Umbilical cord (tissue), 2 donors: Measurements from ENCODE around the gene TTC6. TPM values are rescaled to one million over a fixed set of nuclear protein-coding genes. Genes with fewer than 3 reads are reported as not detected.

Source experiments
- DNase-seq: peaks from one replicate; pipeline ENCODE4 v3.0.0-alpha.2; 2015; ENCODE audit warnings: low spot score
- total RNA-seq: library from RNA; depleted of rRNA; stranded (reverse); fragments of >200 nt; gene quantifications from one replicate; pipeline ENCODE4 v1.2.3, GENCODE V29; 2014; ENCODE audit warnings: low replicate concordance; ENCODE audit not compliant: insufficient read depth

The TTC6 gene
- total RNA-seq, 1 donor from 2014 or later = 0.96 TPM

DNA sequence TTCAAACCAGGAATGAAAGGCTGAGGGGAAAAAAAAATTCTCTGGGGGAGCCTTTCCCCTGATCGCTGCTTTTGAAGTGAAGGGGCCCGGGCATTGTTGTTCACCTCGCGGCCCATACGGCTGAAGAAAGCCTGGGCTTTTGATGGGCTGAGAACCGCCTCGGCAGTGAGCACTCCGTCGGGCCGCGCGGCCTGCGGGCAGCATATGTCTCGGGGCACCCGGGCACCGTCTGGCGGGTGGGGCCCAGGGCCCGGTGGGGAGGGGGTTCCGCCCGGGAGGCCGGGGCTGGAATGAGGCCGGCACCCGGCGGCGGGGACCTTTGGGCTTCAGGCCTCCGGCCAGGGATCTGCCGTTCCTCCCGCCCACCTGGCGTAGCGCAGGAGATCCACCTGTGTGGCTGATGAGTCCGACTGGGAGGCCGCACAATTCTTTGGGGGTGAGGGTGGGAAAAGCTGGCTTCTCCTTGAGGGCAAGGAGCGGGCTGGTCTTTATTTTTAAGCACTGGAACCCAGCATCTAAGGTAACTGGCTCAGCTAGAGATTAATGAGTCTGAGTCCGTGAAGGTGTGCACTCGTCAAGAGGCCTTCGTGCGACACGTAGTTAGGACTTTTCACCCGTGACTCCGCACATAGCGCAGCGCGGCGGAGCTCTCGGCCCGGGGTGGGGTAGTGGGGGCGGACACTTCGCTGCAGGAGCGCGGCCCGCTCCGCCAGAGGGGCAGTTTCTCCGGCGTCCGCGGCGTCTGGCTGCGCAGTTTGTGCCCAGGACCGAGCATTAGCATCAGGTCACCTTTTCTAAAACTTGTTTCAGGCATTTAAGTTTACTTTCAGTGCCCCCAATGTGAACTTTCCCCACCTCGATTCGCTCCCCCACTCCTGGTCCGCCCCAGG, 11.0 kb upstream of the TTC6 start:
- DNase-seq = no peak

DNA sequence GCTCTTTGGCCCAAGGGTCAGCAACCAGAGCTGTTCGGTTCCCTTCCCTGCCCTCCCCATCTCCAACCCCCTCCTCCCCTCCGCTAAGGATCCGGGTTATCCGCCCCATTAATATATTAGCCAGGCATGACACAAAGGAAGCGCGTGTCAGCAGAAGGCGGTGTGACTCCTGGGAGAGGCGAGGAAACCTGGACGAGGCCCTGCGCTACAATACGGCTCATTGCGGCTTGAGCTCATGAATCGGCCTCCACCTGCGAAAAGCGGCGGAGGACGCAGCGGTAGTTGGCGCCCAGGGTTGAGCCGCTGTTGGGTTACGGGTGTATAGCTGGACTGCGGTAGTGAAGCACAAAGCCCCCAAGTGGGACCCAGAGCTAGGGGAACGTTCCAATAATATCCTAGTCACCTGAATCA, 10.3 kb upstream of the TTC6 start:
- DNase-seq = no peak

DNA sequence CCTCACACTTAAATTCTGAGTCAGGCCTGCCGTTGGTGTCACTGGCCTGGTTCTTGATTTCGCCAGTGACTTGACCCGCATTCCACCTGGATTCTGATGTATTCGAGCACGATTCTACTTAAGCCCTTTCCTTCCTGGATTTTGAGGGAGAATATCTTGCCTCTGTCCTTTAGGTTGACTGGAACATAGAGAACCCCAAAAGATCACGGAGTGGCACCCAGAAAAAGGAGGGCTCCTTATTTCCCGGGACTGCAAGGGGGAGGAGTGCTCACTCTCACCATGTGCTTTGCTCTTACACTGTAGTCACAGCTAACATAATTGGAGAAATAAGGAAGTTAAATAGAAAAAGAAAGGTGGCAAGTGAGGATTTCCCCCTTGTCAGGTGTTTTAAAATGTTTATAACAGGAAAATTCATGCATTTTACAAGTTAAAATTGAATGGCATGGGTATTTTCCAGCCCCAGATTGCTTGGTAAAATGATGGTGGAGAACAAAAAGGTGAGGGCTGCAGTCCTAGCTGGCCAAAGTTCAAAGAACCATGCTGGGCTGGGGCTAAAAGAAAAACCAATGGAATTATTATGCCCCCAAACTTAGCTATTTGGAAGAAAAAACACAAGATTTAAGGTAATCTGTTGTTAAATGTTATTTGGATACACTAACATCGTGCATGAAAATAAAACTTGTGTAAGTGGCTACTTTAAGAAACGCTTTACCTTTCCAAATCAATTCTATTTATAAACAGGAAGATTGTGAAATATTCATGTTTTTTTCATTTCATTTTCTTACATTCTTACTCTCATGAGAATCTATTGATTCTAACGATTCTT, 9.2 kb upstream of the TTC6 start:
- DNase-seq = no peak

DNA sequence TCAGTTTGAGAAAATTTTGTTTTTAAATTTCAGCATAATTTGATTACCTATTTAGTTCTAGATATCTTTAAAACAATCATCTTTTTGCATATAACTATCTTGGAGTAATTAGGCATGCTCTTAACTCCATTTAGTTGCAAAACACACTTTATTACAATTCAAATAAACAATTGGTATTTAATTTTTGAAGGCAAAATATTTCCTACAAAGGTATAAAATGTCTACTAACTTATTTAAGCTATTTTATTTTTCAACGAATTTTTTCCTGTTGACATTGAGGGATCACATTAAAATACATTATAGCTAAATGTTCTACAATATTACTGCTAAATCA, 8.7 kb upstream of the TTC6 start:
- DNase-seq = no peak

DNA sequence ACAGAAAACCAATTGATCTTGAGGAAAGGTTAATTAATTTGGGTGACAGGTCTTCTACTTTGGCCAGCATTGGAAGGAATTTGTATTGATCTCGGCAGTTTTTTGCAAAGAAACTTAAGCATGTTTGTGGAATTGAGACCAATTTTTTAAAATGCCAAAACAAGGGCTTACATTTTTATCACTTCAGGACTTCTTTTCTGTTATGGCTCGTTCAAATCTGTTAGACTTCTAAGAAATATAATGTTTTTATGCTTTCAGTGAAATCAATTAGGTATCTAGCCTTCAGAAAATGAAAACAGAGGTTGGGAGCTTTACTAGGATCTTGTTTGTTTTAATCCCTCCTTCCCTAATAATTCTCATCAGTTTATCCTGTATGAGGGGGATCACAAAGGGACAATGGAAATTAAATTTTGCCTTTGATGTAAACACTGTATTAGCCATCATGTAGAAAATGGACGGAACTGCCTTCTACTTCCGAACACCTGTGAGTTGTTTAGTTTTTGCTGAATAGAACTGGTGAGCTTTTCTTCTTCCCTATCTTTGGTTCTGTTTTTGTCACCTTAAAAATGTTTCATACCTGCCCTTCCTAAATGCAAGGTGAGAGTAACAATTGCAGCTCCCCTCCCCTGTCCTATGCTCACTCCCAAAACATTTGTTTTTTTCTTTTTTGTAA, 8.2 kb upstream of the TTC6 start:
- DNase-seq = no peak

DNA sequence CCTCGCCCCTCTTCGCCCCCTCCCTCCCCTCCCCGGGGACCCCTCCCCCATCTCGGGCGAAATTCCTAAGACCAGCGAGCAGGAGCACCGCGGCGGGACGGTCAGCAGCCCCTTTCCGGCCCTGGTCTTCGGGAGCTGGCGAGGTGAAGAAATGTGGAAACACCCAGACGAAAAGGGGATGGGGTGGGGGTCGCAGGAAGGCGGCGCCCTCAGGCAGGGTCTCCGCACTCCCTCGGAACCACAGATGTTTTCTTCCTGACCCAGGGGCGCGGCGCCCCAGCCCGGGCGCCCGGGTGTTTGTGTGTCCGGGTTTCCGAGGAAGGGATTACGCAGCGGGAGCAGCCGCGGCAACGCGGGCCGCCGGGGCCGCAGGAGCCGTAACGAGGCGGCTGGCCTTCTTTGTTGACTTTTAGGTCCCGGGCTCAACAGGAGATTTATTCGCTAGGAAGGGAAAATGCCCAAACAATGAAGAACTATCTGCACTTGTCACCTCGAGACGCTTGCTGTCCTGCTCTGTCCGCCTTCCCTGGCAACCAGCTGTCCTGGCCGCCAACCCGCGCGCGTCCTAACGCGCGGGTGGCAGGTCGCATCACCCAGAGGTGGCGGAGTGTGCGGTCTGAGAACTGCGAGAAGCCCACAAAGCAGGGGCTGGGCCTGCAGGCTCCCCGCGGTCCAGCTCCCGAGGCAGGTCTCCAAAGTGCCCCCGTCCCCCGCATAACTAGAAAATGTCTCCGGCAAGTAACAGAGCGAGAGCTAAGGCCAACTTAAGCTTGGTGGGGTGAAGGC, 7.4 kb upstream of the TTC6 start:
- no peak for DNase-seq

DNA sequence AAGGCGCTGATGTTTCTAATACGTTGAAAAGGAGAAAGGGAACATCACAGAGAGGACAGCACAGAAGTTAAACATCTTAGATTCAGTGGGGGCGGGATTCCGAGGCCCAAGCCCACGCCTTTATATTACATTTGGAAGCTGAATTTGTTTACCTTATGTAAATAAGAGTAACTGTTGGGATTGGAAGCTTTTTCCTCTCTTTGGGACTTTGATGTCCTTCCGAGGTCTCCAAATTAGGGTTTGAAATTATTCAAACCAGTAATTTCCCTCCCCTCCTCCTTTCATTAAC, 6.8 kb upstream of the TTC6 start:
- DNase-seq = no peak

DNA sequence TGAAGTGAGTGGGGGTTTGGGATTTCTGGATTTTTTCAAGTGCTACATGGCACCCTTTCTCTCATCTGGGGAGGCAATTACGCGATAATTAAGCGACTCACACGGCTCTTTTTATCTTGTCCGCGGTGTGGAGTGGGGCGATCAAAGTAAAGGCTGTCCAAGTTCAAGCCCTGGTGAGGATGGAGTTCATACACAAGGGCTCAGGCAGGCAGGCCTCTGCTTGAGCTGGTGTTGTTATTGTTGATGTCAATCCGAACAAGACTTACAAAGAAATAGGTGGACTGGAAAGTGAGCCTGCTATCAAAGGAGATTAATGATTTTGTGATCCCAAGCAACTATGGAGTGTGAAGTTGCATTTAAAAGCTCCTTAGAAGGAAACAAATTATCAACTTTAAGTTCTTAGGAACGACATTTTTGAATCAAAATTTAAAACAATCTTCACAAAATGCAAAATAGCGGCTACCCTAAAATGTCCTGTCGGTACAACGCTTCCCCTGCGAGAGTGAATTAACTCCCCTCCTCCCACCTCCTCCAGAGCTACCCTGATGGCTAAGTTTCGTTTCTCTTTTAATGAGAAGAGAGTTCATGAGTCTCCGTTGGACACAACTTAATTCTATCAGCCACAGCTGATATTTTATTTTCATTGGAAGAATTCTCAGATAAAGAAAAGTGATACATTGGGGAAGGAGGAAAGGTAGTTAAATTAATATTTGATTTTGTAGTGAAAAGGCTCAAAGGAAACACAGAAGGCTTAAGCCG, 6.3 kb upstream of the TTC6 start:
- DNase-seq = no peak

DNA sequence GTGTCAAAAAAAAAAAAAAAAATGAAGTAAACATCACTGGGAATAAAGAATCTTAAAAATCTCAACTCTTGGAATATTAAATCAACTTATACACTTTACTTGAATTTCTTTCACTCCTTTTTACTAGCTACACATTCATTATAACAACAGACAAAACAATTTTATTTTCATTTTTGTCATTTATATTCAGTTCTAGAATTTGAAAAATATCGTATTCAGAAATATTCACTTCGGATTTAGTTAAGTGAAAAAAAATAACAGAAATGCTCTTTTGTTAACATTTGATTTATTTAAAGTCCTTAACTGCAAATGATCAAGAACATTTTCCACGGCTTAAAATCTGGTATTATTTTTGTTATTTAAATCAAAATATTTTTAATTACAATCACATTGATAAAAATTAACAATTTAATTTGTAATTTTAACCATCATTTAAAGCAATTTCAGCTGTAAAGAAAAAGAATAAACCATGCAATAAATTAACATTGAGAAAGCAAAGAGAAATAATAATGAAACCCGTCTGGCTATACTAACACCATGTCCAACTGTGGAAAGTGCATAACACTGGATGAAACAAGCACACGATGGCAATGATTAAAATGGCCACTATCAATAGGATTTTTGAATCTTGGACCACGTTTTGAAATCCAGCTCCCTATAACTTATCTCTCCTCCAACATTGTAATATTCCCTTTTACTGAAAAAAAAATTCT, 5.6 kb upstream of the TTC6 start:
- no peak for DNase-seq

DNA sequence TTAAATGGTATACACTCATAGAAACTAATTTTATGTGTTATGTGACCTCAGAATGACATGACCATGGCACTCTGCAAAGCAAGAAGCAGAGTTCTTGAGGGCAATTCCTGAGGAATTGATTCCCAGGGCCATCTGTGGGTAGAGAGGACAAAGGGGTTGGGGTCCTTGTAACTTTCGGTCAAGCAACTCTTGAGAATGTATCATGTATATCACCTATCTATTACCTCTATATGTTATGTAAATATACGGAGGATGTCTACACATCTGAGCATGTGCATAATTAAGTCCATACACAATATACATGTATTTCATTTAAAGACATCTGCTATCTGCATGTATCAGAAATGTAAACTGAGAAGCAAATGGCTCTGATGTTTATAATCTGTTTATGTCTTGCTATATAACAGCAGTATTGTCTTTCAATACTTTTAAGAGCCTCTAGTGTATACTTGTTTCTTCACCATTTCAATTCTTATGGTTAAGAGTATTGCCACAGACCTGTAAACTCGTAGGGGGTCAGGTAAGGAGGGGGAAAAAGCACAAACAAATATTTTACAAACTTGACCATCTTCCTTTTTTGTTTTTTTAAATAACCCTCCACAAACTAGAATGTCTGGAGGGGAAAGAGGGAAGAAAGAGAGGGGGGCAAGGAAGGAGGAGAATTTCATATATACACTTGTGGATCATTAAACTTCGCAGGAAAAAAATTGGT, 4.8 kb upstream of the TTC6 start:
- no peak for DNase-seq

DNA sequence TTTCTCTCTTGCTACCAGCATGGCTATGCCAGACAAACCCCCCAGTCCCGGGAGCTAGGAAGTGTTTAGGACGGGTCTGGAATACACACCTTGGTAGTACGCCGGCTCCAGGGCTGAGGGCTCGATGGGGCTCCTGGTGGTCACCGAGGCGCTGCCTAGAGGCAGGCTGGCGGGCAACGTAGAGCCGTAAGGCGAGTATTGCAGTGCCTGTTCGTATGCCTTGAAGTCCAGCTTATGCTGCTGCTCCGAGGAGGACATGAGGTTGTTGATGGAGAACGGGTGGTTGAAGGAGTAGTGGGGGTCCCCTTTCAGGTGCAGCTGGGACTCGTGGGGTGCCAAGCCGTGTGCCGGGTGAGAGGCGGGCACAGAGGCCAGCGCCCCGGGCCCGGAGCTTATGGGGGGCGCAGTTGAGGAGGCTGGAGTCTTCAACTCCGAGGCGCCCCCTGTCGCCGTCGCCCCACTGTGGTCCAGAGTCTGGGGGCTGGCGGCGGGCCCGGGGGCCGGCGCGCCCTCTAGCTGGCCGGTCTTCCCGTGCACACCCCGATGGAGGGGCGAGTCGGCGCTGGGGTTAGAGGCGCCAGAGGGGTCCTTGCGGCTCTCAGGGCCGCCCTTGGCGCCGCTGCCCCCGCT, 4.0 kb upstream of the TTC6 start:
- no peak for DNase-seq

DNA sequence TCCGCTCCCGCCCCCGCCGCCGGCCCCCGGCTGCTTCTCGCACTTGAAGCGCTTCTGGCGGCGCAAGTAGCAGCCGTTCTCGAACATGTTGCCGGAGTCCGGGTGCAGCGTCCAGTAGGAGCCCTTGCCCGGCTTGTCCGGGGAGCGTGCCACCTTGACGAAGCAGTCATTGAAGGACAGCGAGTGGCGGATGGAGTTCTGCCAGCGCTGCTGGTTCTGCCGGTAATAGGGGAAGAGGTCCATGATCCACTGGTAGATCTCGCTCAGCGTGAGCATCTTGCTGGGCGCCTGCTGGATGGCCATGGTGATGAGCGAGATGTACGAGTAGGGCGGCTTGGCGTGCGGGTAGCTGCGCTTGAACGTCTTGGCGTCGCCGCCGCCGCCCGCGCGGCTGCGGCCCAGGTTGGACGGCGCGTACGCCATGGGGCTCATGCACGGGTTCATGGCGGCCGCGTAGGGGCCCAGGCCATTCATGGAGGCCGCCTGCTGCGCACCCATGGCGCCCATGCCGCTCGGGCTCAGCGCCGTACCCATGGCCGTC, 3.4 kb upstream of the TTC6 start:
- DNase-seq = no peak

DNA sequence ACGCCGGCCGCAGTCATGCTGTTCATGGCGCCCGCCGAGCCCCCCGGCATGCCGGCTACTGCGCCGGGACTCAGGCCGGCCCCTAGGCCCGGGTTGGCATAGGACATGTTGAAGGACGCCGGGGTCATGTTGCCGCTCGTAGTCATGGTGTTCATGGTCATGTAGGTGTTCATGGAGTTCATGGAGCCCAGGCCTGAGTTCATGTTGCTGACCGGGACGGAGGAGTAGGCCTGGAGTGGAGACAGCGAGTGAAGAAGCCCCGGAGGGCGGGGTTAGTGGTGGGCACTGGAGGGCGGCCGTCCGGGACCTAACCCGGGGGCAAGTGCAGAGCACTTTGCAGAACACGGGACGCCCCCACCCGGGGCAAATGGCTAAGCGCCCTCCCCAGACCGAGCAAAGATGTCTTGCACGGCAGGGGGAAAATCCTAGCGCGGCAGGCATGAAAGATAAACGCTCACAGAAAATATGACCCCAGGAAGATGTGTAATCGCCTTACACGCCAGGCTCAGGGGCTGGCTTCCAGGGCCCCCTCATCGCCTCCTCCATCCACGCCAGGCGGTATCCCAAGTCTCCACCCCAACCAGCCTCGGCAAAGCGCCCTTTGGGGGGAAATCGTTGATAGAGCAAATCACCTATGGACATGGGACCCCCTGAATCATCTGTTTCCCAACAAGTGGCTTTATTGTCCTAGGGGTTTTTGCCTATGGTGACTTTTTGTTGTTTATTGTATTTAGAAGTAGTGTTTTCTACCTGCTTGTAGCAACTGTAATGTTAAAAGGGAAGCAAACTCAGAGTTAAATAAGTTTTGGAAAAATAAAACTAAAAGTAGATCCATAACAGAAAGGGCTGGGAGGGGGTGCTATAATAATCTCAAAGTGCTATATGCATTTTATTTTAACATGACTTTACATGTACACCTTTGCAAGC, 2.7 kb upstream of the TTC6 start:
- no peak for DNase-seq

DNA sequence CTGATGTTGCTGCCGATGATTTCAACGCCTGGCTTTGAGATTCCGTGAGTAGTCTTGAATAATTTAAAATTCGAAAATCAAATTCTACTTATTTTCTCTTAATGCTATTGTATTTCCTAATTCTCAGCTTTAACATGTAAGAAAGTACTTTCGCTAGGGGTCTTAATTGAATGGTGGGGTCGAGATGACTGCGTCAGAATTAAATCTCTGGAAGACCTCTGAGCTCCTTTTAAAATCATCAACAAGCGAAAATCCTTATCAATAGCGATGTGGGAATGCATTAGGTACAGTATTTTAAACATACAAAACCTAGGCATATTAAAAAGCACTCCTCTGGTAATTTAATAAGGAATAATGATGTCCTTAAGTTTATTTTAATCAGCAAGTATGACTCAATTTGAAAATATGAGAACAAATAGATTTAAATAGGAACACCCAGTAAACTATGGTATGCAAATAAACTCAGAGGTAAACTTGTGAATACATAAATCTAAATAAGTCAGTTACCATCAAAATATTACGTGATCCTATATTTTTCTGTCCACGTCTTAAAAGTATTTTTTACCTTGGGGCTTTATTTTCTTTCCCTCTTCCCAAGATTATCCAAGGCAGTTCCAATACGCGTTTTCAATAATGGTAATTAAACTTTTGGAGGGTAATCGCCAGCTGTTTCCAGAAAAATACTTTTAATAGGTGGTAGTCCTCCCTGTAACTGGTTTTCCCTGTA, 1.8 kb upstream of the TTC6 start:
- no peak for DNase-seq

DNA sequence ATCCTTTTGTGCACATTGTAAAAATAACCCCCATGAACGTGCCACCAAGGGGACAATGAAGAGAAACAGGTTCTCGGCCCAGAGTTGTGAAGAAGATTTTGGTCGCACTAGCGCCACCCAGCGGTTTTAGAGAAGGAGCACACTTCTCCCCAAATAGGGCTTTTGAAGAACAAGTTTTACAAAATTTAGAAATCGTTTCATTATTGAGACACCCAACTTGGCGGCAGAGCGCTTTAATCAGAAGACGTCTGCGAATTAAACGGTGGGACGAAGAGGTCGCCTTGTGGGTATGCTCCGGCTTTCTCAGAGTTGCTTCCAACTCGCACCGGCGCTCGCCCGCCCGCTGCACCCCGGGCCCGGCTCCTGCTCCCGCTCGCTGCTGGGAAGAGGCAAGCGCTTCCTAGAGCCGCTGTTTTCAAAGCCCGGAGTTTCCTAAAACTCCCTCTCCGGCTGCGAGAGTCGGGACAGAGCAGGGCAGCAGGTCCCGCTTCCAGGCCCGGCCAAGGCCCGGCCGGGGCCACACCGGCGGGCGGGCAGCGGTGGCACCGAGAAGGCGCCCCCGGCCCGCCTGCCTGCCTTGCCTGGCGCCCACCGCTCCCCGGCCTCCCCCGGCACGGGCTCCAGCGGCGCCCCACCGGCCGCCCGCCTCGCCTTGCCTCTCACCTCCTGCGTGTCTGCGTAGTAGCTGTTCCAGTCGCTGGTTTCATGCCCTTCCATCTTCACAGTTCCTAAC, 1.0 kb upstream of the TTC6 start:
- peak; percentile 75 for DNase-seq

DNA sequence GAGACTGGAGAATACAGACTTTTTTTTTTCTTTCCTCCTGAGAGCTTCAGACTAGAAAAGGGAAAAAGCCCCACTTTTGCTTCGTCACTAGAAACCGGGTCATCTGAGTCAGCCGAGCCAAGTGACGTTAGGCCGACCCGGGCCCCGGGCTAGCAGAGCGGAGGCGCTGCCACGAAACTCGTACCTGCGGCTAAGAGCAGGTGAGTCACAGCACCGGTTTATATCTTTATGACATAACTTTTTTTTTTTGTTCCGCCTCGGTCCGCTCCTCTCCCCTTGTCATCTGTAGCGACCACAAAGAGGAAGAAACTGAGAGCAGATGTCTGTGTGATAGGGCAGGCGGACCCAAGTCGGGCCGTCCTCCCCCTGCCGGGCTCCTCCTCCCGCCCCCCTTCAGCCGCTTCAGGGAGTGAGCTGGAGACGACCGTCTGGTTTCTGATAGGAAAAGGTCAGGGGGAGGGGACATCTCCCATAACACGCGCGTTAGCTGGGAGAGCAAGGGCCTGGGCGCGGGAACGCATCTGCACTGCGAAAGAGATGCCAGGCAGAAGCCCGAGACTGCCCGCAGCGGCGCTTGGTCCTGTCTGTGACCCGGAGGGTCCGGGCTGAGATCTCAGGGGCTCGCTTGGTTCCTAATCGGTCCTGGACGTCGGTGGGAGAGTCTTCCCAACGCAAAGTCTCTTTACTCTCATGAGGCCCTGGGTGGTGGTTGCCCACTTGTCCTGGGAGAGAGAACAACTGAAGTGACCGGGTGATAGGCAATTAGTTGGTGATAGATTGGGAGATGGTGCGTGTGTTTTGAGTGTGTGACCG, 586 bp downstream of the TTC6 start:
- no peak for DNase-seq
